Measurements from ENCODE around the gene DPH6.

DNA sequence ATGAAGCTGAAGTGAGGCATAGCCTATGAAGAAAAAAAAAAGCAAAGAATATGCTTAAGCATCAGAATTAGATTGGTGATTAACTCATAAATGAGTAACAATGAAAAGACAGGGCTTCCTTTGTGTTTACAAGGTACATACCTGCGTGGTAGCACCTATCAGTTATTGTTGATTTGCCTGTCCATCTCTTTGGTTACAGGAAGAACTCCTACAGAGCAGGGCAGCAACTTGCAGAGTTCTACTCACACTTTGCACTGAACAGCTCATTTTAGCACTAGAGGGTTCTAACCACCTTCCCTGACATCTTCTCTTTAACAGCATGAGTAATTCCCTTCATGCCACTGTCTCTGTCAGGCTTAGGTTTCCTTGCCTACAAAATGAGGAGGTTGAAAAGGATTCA, 166.0 kb downstream of the DPH6 start:
- TF ChIP-seq, protein P1, sequence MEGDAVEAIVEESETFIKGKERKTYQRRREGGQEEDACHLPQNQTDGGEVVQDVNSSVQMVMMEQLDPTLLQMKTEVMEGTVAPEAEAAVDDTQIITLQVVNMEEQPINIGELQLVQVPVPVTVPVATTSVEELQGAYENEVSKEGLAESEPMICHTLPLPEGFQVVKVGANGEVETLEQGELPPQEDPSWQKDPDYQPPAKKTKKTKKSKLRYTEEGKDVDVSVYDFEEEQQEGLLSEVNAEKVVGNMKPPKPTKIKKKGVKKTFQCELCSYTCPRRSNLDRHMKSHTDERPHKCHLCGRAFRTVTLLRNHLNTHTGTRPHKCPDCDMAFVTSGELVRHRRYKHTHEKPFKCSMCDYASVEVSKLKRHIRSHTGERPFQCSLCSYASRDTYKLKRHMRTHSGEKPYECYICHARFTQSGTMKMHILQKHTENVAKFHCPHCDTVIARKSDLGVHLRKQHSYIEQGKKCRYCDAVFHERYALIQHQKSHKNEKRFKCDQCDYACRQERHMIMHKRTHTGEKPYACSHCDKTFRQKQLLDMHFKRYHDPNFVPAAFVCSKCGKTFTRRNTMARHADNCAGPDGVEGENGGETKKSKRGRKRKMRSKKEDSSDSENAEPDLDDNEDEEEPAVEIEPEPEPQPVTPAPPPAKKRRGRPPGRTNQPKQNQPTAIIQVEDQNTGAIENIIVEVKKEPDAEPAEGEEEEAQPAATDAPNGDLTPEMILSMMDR (IDR thresholded peaks at IDR 0.05), result no peak
- TF ChIP-seq POLR2A (IDR thresholded peaks at IDR 0.05), result no peak
